GM23338 (cell line): Measurements from ENCODE around the gene BRME1. TPM values are rescaled to one million over a fixed set of nuclear protein-coding genes. Genes with fewer than 3 reads are reported as not detected.

ENCODE experiments used
- ATAC-seq: fragments of 200-7000 bp; cut with Tn5 transposase; 3 replicates; pipeline ENCODE4 v1.9.1; 2020
- DNase-seq: peaks from one replicate; pipeline ENCODE4 v3.0.0-alpha.2; 2015; ENCODE audit warnings: low spot score
- H2AFZ ChIP-seq: fragments of 200-600 bp; sonication (generic); 2 replicates; pipeline ENCODE4 v1.8.0; 2016; ENCODE audit warnings: antibody characterized with exemption, mild to moderate bottlenecking, moderate library complexity
- H3F3A ChIP-seq: fragments of 200-600 bp; sonication (generic); replicated peaks from 2 replicates; pipeline ENCODE4 v1.8.0; 2017; ENCODE audit warnings: antibody characterized with exemption, mixed run types, low read depth
- H3K27ac ChIP-seq: fragments of 200-600 bp; sonication (generic); 2 replicates; pipeline ENCODE4 v1.6.1; 2016; ENCODE audit warnings: low read depth
- H3K27me3 ChIP-seq: fragments of 200-600 bp; sonication (generic); 2 replicates; pipeline ENCODE4 v1.8.0; 2016; ENCODE audit warnings: mild to moderate bottlenecking, mixed run types, moderate library complexity; ENCODE audit not compliant: insufficient read depth
- H3K36me3 ChIP-seq: fragments of 200-600 bp; sonication (generic); 2 replicates; pipeline ENCODE4 v1.8.0; 2016; ENCODE audit warnings: mild to moderate bottlenecking; ENCODE audit not compliant: insufficient read depth
- H3K4me1 ChIP-seq: fragments of 200-600 bp; sonication (generic); 2 replicates; pipeline ENCODE4 v1.8.0; 2016; ENCODE audit warnings: mild to moderate bottlenecking, moderate library complexity; ENCODE audit not compliant: insufficient read depth
- H3K4me2 ChIP-seq: fragments of 200-600 bp; sonication (generic); 2 replicates; pipeline ENCODE4 v1.7.1; 2017; ENCODE audit warnings: mixed run types
- H3K4me3 ChIP-seq: fragments of 200-600 bp; sonication (generic); 2 replicates; pipeline ENCODE4 v1.6.1; 2016; ENCODE audit warnings: mixed run types
- H3K79me2 ChIP-seq: fragments of 200-600 bp; sonication (generic); replicated peaks from 2 replicates; pipeline ENCODE4 v1.8.0; 2017; ENCODE audit warnings: mild to moderate bottlenecking; ENCODE audit not compliant: insufficient read depth
- H3K9me2 ChIP-seq: fragments of 200-600 bp; sonication (generic); 2 replicates; pipeline ENCODE4 v1.8.0; 2017; ENCODE audit not compliant: insufficient read depth
- H4K20me1 ChIP-seq: fragments of 200-600 bp; sonication (generic); replicated peaks from 2 replicates; pipeline ENCODE4 v1.8.0; 2017; ENCODE audit warnings: mild to moderate bottlenecking; ENCODE audit not compliant: insufficient read depth
- H3K27ac Mint-ChIP-seq: 2 replicates; pipeline ENCODE4 v1.8.0; 2020; ENCODE audit warnings: inconsistent platforms, mild to moderate bottlenecking, moderate library complexity, mixed read lengths
- H3K27me3 Mint-ChIP-seq: 3 replicates; pipeline ENCODE4 v1.8.0; 2022; ENCODE audit warnings: low read depth, mild to moderate bottlenecking, moderate library complexity, mixed read lengths, inconsistent platforms; ENCODE audit not compliant: insufficient read depth, poor library complexity
- H3K36me3 Mint-ChIP-seq: 3 replicates; pipeline ENCODE4 v1.8.0; 2021; ENCODE audit warnings: low read depth, mild to moderate bottlenecking, inconsistent platforms, moderate library complexity, mixed read lengths
- H3K4me1 Mint-ChIP-seq: 3 replicates; pipeline ENCODE4 v1.8.0; 2020; ENCODE audit warnings: mild to moderate bottlenecking, inconsistent platforms, mixed read lengths
- H3K4me3 Mint-ChIP-seq: 3 replicates; pipeline ENCODE4 v1.8.0; 2021; ENCODE audit warnings: moderate library complexity, mild to moderate bottlenecking, inconsistent platforms, mixed read lengths
- H3K9me3 Mint-ChIP-seq: 3 replicates; pipeline ENCODE4 v1.8.0; 2020; ENCODE audit warnings: moderate library complexity, mild to moderate bottlenecking, inconsistent platforms, mixed read lengths
- EZH2 ChIP-seq: fragments of 200-600 bp; sonication (generic); IDR thresholded peaks from one replicate; pipeline ENCODE4 v1.8.0; 2017; ENCODE audit warnings: antibody characterized with exemption, mild to moderate bottlenecking, low read depth; ENCODE audit not compliant: unreplicated experiment
- EZH2phosphoT487 ChIP-seq: fragments of 200-600 bp; sonication (generic); IDR thresholded peaks from one replicate; pipeline ENCODE4 v1.8.1; 2018; ENCODE audit warnings: antibody characterized with exemption; ENCODE audit not compliant: unreplicated experiment
- JUNB ChIP-seq: IDR thresholded peaks from one replicate; pipeline ENCODE4 v1.6.1; 2016; ENCODE audit warnings: antibody characterized with exemption; ENCODE audit not compliant: unreplicated experiment
- NANOG ChIP-seq: IDR thresholded peaks from 2 replicates; pipeline ENCODE4 v1.6.1; 2016; ENCODE audit warnings: antibody characterized with exemption, borderline replicate concordance
- ZNF114 ChIP-seq: fragments of 250-450 bp; sonication (Bioruptor Pico); IDR thresholded peaks from 2 replicates; pipeline ENCODE4 v1.5.0; 2020; ENCODE audit warnings: mild to moderate bottlenecking, moderate library complexity
- ZNF331 ChIP-seq: fragments of 250-450 bp; sonication (Bioruptor Pico); IDR thresholded peaks from 2 replicates; pipeline ENCODE4 v1.5.0; 2020; ENCODE audit warnings: low read depth, mild to moderate bottlenecking, moderate library complexity
- polyA plus RNA-seq: library from polyadenylated mRNA; unstranded; fragments of >200 nt; fragmentation: Nextera tagmentation; extraction: Ambion mirVana; gene quantifications from 2 replicates; pipeline ENCODE4 v1.2.1, GENCODE V29; 2016
- total RNA-seq: library from RNA; depleted of rRNA; stranded (reverse); fragments of >200 nt; shearing (Covaris generic); gene quantifications from 2 replicates; pipeline ENCODE4 v1.2.3, GENCODE V29; 2014
- TF ChIP-seq, protein P1 (sequence below): fragments of 250-450 bp; sonication (Bioruptor Pico); IDR thresholded peaks from 2 replicates; pipeline ENCODE4 v1.5.0; 2020; ENCODE audit warnings: mild to moderate bottlenecking, moderate library complexity

The BRME1 gene
- total and polyA plus RNA-seq, 2 experiments from 2014 or later = 3.9 to 4.0 TPM

DNA sequence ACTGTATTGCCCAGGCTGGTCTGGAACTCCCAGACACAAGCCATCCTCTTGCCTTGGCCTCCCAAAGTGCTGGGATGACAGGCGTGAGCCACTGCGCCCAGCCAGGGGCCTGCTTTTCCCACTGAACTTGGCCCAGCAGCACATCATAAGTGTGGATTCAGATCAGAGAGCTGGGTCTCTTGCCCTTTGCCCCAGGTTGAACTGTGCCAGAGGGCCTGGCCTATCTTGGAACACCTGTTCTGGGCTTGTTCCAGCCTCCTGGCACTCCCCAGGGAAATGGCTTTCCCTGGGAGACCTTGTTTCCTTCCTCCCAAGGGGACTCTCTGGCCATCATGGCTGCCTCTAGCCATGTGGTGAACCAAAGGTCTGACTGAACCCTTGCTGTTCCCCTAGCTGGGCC, 3.5 kb upstream of the BRME1 start:
- H3F3A ChIP-seq = no peaks in the 10 kb centered on the region
- Mint-ChIP-seq H3K4me3 (no peak overlapping the region), H3K36me3 (peaks cover 23% of the 10 kb centered on the region), H3K27ac (no peak overlapping the region), H3K9me3 (peaks cover 4% of the 10 kb centered on the region; the same call in 2 of the 3 replicates), H3K4me1 (peaks cover 5% of the 10 kb centered on the region; the same call in 2 of the 3 replicates), H3K27me3 (peaks cover 25% of the 10 kb centered on the region)
- no peaks in the 10 kb centered on the region for H4K20me1 ChIP-seq
- DNase-seq = no peak
- H3K4me3 ChIP-seq = no peak overlapping the region
- H2AFZ ChIP-seq = no peak overlapping the region
- H3K79me2 ChIP-seq = peaks cover 4% of the 10 kb centered on the region; the same call in 1 of the 2 replicates
- no peaks in the 10 kb centered on the region for H3K9me2 ChIP-seq
- TF ChIP-seq JUNB = no peak
- TF ChIP-seq, protein P1, sequence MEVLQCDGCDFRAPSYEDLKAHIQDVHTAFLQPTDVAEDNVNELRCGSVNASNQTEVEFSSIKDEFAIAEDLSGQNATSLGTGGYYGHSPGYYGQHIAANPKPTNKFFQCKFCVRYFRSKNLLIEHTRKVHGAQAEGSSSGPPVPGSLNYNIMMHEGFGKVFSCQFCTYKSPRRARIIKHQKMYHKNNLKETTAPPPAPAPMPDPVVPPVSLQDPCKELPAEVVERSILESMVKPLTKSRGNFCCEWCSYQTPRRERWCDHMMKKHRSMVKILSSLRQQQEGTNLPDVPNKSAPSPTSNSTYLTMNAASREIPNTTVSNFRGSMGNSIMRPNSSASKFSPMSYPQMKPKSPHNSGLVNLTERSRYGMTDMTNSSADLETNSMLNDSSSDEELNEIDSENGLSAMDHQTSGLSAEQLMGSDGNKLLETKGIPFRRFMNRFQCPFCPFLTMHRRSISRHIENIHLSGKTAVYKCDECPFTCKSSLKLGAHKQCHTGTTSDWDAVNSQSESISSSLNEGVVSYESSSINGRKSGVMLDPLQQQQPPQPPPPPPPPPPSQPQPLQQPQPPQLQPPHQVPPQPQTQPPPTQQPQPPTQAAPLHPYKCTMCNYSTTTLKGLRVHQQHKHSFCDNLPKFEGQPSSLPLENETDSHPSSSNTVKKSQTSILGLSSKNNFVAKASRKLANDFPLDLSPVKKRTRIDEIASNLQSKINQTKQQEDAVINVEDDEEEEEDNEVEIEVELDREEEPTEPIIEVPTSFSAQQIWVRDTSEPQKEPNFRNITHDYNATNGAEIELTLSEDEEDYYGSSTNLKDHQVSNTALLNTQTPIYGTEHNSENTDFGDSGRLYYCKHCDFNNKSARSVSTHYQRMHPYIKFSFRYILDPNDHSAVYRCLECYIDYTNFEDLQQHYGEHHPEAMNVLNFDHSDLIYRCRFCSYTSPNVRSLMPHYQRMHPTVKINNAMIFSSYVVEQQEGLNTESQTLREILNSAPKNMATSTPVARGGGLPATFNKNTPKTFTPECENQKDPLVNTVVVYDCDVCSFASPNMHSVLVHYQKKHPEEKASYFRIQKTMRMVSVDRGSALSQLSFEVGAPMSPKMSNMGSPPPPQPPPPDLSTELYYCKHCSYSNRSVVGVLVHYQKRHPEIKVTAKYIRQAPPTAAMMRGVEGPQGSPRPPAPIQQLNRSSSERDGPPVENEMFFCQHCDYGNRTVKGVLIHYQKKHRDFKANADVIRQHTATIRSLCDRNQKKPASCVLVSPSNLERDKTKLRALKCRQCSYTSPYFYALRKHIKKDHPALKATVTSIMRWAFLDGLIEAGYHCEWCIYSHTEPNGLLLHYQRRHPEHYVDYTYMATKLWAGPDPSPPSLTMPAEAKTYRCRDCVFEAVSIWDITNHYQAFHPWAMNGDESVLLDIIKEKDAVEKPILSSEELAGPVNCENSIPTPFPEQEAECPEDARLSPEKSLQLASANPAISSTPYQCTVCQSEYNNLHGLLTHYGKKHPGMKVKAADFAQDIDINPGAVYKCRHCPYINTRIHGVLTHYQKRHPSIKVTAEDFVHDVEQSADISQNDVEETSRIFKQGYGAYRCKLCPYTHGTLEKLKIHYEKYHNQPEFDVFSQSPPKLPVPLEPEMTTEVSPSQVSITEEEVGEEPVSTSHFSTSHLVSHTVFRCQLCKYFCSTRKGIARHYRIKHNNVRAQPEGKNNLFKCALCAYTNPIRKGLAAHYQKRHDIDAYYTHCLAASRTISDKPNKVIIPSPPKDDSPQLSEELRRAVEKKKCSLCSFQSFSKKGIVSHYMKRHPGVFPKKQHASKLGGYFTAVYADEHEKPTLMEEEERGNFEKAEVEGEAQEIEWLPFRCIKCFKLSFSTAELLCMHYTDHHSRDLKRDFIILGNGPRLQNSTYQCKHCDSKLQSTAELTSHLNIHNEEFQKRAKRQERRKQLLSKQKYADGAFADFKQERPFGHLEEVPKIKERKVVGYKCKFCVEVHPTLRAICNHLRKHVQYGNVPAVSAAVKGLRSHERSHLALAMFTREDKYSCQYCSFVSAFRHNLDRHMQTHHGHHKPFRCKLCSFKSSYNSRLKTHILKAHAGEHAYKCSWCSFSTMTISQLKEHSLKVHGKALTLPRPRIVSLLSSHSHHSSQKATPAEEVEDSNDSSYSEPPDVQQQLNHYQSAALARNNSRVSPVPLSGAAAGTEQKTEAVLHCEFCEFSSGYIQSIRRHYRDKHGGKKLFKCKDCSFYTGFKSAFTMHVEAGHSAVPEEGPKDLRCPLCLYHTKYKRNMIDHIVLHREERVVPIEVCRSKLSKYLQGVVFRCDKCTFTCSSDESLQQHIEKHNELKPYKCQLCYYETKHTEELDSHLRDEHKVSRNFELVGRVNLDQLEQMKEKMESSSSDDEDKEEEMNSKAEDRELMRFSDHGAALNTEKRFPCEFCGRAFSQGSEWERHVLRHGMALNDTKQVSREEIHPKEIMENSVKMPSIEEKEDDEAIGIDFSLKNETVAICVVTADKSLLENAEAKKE (CRISPR knock-in tag) = no peak
- TF ChIP-seq ZNF331 = no peak
- no peak for TF ChIP-seq EZH2phosphoT487
- TF ChIP-seq EZH2 = no peak
- no peak for TF ChIP-seq ZNF114 (CRISPR knock-in tag)
- TF ChIP-seq NANOG = no peak
- no peak overlapping the region for H3K4me2 ChIP-seq
- H3K27me3 ChIP-seq = peaks cover 10% of the 10 kb centered on the region; the same call in 1 of the 2 replicates
- H3K36me3 ChIP-seq = peaks cover under 1% of the 10 kb centered on the region; the same call in 1 of the 2 replicates
- no peak for ATAC-seq
- no peak overlapping the region for H3K27ac ChIP-seq
- 0 out of 2 replicates have a peak, but pooled peaks cover 5% of the 10 kb centered on the region for H3K4me1 ChIP-seq
